DOHH2 (cell line): ENCODE data around the gene KRTAP5-5.

Experiments used
- H3F3A ChIP-seq: fragments of 200-600 bp; sonication (generic), shearing (Covaris generic); 2 replicates; pipeline ENCODE4 v1.6.0; 2016; ENCODE audit warnings: antibody characterized with exemption, mild to moderate bottlenecking; ENCODE audit not compliant: control insufficient read depth, insufficient read depth
- H3K27ac ChIP-seq: fragments of 200-600 bp; sonication (generic); 2 replicates; pipeline ENCODE4 v1.5.1; 2014; ENCODE audit warnings: low read depth, mild to moderate bottlenecking, low read length, moderate library complexity
- H3K27me3 ChIP-seq: fragments of 200-600 bp; sonication (generic); 2 replicates; pipeline ENCODE4 v1.6.1; 2014; ENCODE audit warnings: mild to moderate bottlenecking, low read length, mixed read lengths; ENCODE audit not compliant: control insufficient read depth
- H3K36me3 ChIP-seq: fragments of 200-600 bp; sonication (generic); 2 replicates; pipeline ENCODE4 v1.6.1; 2014; ENCODE audit warnings: mild to moderate bottlenecking, low read length, moderate library complexity, mixed read lengths; ENCODE audit not compliant: control insufficient read depth
- H3K4me1 ChIP-seq: fragments of 200-600 bp; sonication (generic); 2 replicates; pipeline ENCODE4 v1.6.1; 2014; ENCODE audit warnings: mild to moderate bottlenecking, low read length, mixed read lengths; ENCODE audit not compliant: control insufficient read depth
- H3K4me2 ChIP-seq: fragments of 200-600 bp; sonication (generic); 2 replicates; pipeline ENCODE4 v1.6.0; 2014; ENCODE audit warnings: mild to moderate bottlenecking, low read length, moderate library complexity
- H3K4me3 ChIP-seq: fragments of 200-600 bp; sonication (generic); 2 replicates; pipeline ENCODE4 v1.5.1; 2014; ENCODE audit warnings: mild to moderate bottlenecking, low read length, mixed read lengths
- H3K79me2 ChIP-seq: fragments of 200-600 bp; sonication (generic); 2 replicates; pipeline ENCODE4 v1.6.1; 2014; ENCODE audit warnings: mild to moderate bottlenecking, low read length, mixed read lengths; ENCODE audit not compliant: control insufficient read depth
- H3K9me2 ChIP-seq: fragments of 200-600 bp; sonication (generic); replicated peaks from 2 replicates; pipeline ENCODE4 v1.6.1; 2014; ENCODE audit warnings: mild to moderate bottlenecking, low read length, mixed read lengths; ENCODE audit not compliant: control insufficient read depth
- H3K9me3 ChIP-seq: fragments of 200-600 bp; sonication (generic); 2 replicates; pipeline ENCODE4 v1.6.1; 2014; ENCODE audit warnings: antibody characterized with exemption, low read length, mixed read lengths; ENCODE audit not compliant: control insufficient read depth, insufficient read depth
- H4K20me1 ChIP-seq: fragments of 200-600 bp; sonication (generic); 2 replicates; pipeline ENCODE4 v1.6.0; 2014; ENCODE audit warnings: low read depth, mild to moderate bottlenecking, antibody characterized with exemption, low read length, moderate library complexity; ENCODE audit not compliant: control insufficient read depth, insufficient read depth
- EZH2phosphoT487 ChIP-seq: fragments of 200-600 bp; sonication (generic); IDR thresholded peaks from 2 replicates; pipeline ENCODE4 v1.6.1; 2017; ENCODE audit warnings: borderline replicate concordance, mild to moderate bottlenecking, antibody characterized with exemption, low read length, moderate library complexity, mixed read lengths
- TF ChIP-seq, protein P1 (sequence below): fragments of 200-600 bp; sonication (generic); IDR thresholded peaks from one replicate; pipeline ENCODE4 v1.5.1; 2014; ENCODE audit warnings: antibody characterized with exemption, mild to moderate bottlenecking, low read depth, low read length; ENCODE audit not compliant: poor library complexity, severe bottlenecking

KRTAP5-5 gene

GRCh38 chr11:1679881-1680280 lies 50.3 kb downstream of the KRTAP5-5 start:
- Histone ChIP-seq H3K36me3 (no peaks in the 10 kb centered on the region), H3K27me3 (no peaks in the 10 kb centered on the region), H3K4me1 (no peaks in the 10 kb centered on the region), H4K20me1 (no peaks in the 10 kb centered on the region), H3K4me3 (no peak overlapping the region), H3K9me2 (no peaks in the 10 kb centered on the region), H3K79me2 (no peaks in the 10 kb centered on the region), H3F3A (no peaks in the 10 kb centered on the region), H3K9me3 (no peaks in the 10 kb centered on the region), H3K27ac (no peak overlapping the region), H3K4me2 (no peak overlapping the region)
- no peak for TF ChIP-seq EZH2phosphoT487
- TF ChIP-seq, protein P1, sequence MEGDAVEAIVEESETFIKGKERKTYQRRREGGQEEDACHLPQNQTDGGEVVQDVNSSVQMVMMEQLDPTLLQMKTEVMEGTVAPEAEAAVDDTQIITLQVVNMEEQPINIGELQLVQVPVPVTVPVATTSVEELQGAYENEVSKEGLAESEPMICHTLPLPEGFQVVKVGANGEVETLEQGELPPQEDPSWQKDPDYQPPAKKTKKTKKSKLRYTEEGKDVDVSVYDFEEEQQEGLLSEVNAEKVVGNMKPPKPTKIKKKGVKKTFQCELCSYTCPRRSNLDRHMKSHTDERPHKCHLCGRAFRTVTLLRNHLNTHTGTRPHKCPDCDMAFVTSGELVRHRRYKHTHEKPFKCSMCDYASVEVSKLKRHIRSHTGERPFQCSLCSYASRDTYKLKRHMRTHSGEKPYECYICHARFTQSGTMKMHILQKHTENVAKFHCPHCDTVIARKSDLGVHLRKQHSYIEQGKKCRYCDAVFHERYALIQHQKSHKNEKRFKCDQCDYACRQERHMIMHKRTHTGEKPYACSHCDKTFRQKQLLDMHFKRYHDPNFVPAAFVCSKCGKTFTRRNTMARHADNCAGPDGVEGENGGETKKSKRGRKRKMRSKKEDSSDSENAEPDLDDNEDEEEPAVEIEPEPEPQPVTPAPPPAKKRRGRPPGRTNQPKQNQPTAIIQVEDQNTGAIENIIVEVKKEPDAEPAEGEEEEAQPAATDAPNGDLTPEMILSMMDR = no peak
